HG02798 (cell line): ENCODE results near the gene GDF9.

Experiments used
- ATAC-seq: cut with Tn5 transposase; IDR thresholded peaks from one replicate; pipeline ENCODE4 v1.9.1; 2021; ENCODE audit warnings: mild to moderate bottlenecking; ENCODE audit not compliant: unreplicated experiment, poor library complexity

GDF9 gene

GRCh38 chr5:132822650-132823480 is 43.4 kb downstream of the GDF9 start:
- no peak for ATAC-seq

DNA sequence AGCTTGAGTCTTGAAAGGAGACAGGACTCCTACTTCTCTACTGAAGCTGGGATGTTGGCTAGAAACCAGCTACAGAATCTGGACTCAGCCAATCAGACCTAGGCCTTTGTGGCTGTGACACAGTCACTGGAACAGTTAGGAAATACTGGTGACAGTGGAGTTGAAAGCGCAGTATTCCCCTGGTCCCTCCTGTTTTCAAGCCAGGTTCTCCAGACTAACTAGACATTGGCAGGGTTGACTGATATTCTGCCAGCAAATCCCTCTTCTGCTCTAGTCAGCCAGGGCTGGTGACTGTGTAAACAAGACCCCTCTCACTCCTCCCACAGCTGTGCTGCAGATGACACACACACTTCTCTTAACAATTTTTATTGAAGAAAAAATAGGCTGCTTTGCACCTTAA is 44.5 kb downstream of the GDF9 start:
- ATAC-seq, result no peak

DNA sequence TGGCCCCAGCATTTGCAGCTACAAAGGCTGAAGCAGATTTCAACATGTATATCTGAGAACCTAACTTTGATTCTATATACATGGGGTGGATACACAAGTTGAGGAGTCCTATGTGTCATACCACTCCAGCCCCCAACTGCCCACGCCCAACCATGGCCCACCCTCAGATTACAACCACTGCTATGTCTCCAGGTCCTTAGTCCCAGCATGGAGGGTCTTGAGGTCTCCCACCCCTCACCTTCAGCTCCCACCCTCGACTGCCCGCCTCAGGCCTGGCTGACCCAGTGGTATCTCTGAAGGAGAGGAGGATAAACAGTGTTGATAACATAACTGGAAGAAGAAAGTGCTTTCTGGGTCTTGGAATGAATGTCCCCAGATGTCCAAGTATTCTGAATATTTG is 44.9 kb downstream of the GDF9 start:
- ATAC-seq, result no peak

DNA sequence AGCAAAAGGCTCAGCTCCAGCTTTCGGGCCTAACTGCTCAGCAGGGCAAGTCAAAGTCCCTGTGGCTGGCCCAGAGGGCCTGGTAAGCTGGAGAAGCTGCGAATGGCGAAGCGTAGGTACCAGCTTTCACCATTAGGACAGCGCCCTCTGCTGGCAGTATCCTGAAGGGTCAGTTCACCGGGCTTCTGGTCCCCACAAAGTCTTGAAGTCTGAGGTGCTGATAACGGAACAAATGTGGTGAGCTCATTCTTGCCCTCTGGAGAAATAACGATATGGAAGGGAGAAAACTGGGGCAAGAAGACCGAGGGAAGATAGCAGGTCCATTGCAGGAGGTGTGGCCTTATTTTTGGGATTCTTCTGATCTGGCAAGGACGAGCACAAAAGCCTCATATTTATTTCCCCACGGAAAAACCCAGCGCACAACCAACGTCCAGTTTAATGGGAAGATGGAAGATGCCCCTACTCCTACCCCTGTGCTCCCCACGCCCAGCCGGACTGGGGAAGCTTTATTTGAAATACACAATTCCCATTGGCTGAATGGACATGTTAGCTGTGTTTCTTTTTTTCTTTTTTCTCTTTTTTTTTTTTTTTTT is 46.0 kb downstream of the GDF9 start:
- ATAC-seq, result peak; percentile 87

DNA sequence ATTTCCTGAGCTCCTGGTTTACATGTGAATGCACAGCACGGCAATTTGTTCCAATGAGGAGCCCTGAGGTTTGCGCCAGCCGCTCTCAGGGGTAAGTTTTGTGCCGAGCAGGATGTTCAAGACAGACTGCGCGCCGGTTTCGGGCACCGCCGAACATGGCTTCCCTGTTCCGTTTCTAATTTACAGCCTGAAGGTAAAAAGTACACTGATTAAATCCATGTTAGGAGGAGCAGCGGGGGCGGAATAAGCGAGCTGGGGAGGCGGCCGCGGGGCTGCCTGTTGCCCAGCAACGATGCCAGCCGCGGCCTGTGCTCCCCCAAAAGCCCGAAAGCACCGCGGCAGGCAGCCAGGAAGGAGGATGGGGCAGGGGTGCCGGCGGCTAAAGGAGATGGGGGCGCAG is 46.8 kb downstream of the GDF9 start:
- no peak for ATAC-seq

- no peak for ATAC-seq
These were observed 49.3 kb downstream of the GDF9 start for GRCh38 chr5:132817011-132817410.

GRCh38 chr5:132816554-132816953 is 49.7 kb downstream of the GDF9 start:
- no peak for ATAC-seq

GRCh38 chr5:132816083-132816482 is 50.2 kb downstream of the GDF9 start:
- ATAC-seq, result no peak

DNA sequence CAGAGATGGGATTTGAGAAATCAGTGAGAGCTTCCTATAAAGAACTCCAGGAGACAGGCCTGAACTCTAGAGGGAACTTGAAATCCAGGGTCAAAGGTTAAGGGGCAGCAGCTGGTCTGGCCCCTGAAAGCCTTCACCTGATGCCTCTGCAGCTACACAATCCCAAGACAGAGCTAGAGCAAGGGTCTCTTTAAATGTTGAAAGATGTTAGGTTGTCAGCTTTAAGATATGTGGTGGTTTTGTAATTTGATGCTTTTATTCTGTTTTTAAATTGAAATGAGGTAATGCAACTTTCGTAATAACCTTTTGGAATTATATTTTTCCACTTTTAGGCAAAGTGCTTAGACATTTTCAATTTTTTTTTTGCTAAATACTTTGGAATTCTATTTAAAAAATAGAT is 50.8 kb downstream of the GDF9 start:
- ATAC-seq, result no peak

- no peak for ATAC-seq
These were observed 51.6 kb downstream of the GDF9 start for GRCh38 chr5:132814503-132815294.

GRCh38 chr5:132813599-132814502 is 52.4 kb downstream of the GDF9 start:
- ATAC-seq, result no peak

DNA sequence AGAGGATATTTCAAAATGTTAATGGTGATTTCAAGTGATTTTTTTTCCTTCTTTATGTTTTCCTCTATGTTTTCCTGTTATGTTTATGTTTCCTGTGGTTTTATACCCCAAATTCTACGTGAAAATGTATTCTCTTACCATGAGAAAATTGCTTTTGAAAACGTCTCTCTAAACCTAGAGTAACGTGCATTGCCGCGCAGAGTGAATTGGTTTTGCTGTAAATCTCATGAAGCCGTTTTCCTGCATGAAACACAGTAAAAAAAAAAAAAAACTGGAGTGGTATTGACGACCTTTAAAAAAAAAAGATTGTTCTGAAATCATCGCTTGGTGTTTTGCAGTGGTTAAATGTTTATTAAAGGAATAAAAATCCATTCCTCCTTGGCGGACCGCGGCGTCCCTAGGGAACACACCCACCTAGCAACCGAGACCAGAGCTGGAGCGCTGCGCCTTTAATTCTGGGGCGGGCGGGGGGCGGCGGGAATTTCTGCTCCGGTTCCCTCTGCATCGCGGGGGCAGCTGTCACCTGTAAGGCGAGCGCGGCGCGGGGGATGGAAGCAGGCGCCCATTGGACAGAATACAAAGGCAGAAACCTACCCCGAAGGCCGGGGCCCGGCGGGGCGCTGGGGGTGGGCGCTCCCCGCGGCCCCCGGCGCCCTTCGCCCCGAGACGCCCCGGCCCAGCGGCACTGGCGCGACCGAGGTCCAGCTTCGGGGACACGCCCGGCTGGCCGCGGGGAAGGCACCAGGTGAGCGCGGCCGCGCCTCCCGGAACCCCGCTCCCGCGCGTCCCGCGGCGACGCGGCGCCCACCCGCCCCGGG is 53.3 kb downstream of the GDF9 start, which contains the start of gene SOWAHA:
TSS of gene SOWAHA (plus strand) at position 522 of the 818 bp plus-strand sequence. CDS start 320 bp downstream, outside the sequence.
- no peak for ATAC-seq

DNA sequence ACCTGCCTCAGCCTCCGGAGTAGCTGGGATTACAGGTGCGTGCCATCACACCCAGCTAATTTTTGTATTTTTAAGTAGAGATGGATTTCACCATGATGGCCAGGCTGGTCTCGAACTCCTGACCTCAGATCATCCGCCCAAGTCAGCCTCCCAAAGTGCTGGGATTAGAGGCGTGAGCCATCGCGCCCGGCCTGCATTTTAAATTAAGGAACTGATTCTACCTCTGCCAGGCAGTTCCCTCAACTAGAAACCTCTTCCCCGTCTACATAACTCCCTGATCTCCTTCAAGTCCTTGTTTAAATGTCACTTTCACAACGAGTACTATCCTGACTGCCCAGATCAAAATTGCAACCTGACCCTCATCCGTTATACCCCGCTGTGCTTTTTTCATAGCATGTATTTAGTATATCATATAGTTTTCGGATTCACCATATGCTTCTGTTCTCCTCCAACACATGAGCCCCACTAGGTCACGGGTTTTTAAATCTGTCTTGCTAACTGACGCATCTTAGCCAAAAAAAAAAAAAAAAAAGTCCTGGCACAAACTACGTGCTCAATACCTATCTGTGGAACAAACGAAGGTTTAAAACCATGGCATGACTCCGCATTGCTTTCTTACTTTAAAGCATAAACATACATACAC is 54.0 kb downstream of the GDF9 start:
- no peak for ATAC-seq
